Common myeloid progenitor, CD34-positive (primary cell): ENCODE measurements around the gene SCAMP5.

Experiments
- CTCF ChIA-PET: fragments of 350-600 bp; sonication (Branson Sonifier 250); formaldehyde crosslinking; loops from one replicate; lab custom pipeline; 2021; ENCODE audit warnings: antibody characterized with exemption; lab: Charles Lee
- POLR2A ChIA-PET: fragments of 350-600 bp; sonication (Branson Sonifier 250); formaldehyde crosslinking; loops from one replicate; lab custom pipeline; 2021; ENCODE audit warnings: antibody characterized with exemption; lab: Charles Lee
- DNase-seq, 3 donors: peaks; one replicate each; pipeline versions ENCODE4 v3.0.0 to v3.0.0-alpha.2; 2013
- H3K27ac ChIP-seq, 2 experiments: 1 replicate in 1 of 2; 2 replicates in 1 of 2; pipeline ENCODE4 v1.7.0; 2013; ENCODE audit warnings: inconsistent platforms in 2 of 2, low read length in 2 of 2, mild to moderate bottlenecking in 2 of 2, low read depth in 1 of 2, moderate library complexity in 1 of 2; ENCODE audit not compliant: severe bottlenecking in 2 of 2, insufficient read depth in 1 of 2, poor library complexity in 1 of 2
- H3K27me3 ChIP-seq, 5 experiments: replicated peaks in 2 of 5; 1 replicate in 3 of 5; 2 replicates in 2 of 5; pipeline versions ENCODE4 v1.6.1 to v1.7.0; 2013; ENCODE audit warnings: low read length in 4 of 5, mild to moderate bottlenecking in 2 of 5, moderate library complexity in 2 of 5, inconsistent platforms in 1 of 5; ENCODE audit not compliant: insufficient read depth in 5 of 5, control insufficient read depth in 4 of 5
- H3K36me3 ChIP-seq, 4 experiments: 1 replicate in 2 of 4; 2 replicates in 2 of 4; pipeline versions ENCODE4 v1.6.1 to v1.7.0; 2013; ENCODE audit warnings: low read length in 3 of 4, control low read depth in 1 of 4, mild to moderate bottlenecking in 1 of 4; ENCODE audit not compliant: control insufficient read depth in 4 of 4, insufficient read depth in 4 of 4
- H3K4me1 ChIP-seq, 4 experiments: 1 replicate in 3 of 4; 2 replicates in 1 of 4; pipeline versions ENCODE4 v1.6.1 to v1.7.1; 2013; ENCODE audit warnings: low read length in 3 of 4, mild to moderate bottlenecking in 3 of 4, control low read depth in 1 of 4, inconsistent platforms in 1 of 4, moderate library complexity in 1 of 4; ENCODE audit not compliant: control insufficient read depth in 4 of 4, insufficient read depth in 4 of 4; ENCODE audit errors: control extremely low read depth in 1 of 4
- H3K4me3 ChIP-seq, 7 experiments: 1 replicate in 4 of 7; 2 replicates in 3 of 7; pipeline versions ENCODE4 v1.5.1 to v1.7.0; 2013; ENCODE audit warnings: mild to moderate bottlenecking in 7 of 7, low read length in 6 of 7, moderate library complexity in 6 of 7, inconsistent platforms in 2 of 7, low read depth in 2 of 7, control low read depth in 1 of 7; ENCODE audit not compliant: insufficient read depth in 4 of 7, control insufficient read depth in 1 of 7; ENCODE audit errors: extremely low read depth in 1 of 7
- H3K9me3 ChIP-seq, 5 experiments: 1 replicate in 4 of 5; 2 replicates in 1 of 5; pipeline versions ENCODE4 v1.6.1 to v1.7.1; 2013; ENCODE audit warnings: low read length in 4 of 5, mild to moderate bottlenecking in 2 of 5, inconsistent platforms in 1 of 5, low read depth in 1 of 5, moderate library complexity in 1 of 5; ENCODE audit not compliant: control insufficient read depth in 4 of 5, insufficient read depth in 2 of 5; ENCODE audit errors: control extremely low read depth in 1 of 5
- WGBS: methylation state at CpG from one replicate; pipeline ENCODE4 v1.1.5; 2013; ENCODE audit not compliant: insufficient coverage; 5-methylcytosine and 5-hydroxymethylcytosine counted together

The SCAMP5 gene

GRCh38 chr15:74989527-74989926, 5.8 kb upstream of the SCAMP5 start:
- ChIA-PET POLR2A (interaction anchor here (0.7 kb wide), 1 partner anchor 18 kb away, joined by 3 read pairs; no protein-coding TSS in a partner anchor), CTCF (interaction anchor here (1.0 to 2.0 kb wide), 4 partner anchors 12 to 357 kb away, joined by 3 to 7 read pairs (median 4); partner anchors contain the start of gene RPP25)
- Histone ChIP-seq H3K4me1 (no peaks in the 10 kb centered on the region), H3K27me3 (peaks cover 0 to 8% (median 0%) of the 10 kb centered on the region in 5 experiments), H3K9me3 (no peaks in the 10 kb centered on the region), H3K27ac (no peak overlapping the region), H3K4me3 (no peak overlapping the region), H3K36me3 (no peaks in the 10 kb centered on the region)
- no peak for DNase-seq

- POLR2A ChIA-PET: interaction anchor here (0.6 kb wide), 1 partner anchor 17 kb away, joined by 3 read pairs; no protein-coding TSS in a partner anchor
- H3K9me3 ChIP-seq: no peaks in the 10 kb centered on the region
- no peak overlapping the region for H3K27ac ChIP-seq
- no peak for DNase-seq
- H3K4me1 ChIP-seq: peaks cover 0 to 20% (median 17%) of the 10 kb centered on the region in 4 experiments
- 18% methylated on average over 1 of the region's 1 CpG for WGBS
- peaks cover 0 to 5% (median 3%) of the 10 kb centered on the region in 5 experiments for H3K27me3 ChIP-seq
- H3K36me3 ChIP-seq: no peaks in the 10 kb centered on the region
- no peak overlapping the region for H3K4me3 ChIP-seq
- CTCF ChIA-PET: no interaction called here
Observed at GRCh38 chr15:74992619-74993018, 2.7 kb upstream of the SCAMP5 start.

GRCh38 chr15:74994236-74994635, 1.1 kb upstream of the SCAMP5 start:
- CTCF ChIA-PET: no interaction called here
- H3K27me3 ChIP-seq: peaks cover 0 to 5% (median 3%) of the 10 kb centered on the region in 5 experiments
- no peaks in the 10 kb centered on the region for H3K9me3 ChIP-seq
- POLR2A ChIA-PET: no interaction called here
- DNase-seq: no peak
- H3K36me3 ChIP-seq: no peaks in the 10 kb centered on the region
- WGBS: 73% methylated on average over 2 of the region's 2 CpGs
- H3K4me3 ChIP-seq: no peak overlapping the region
- H3K27ac ChIP-seq: no peak overlapping the region
- H3K4me1 ChIP-seq: peaks cover 0 to 20% (median 18%) of the 10 kb centered on the region in 4 experiments

- Histone ChIP-seq H3K9me3 (no peaks in the 10 kb centered on the region), H3K27ac (no peak overlapping the region), H3K4me1 (peaks cover 0 to 20% (median 18%) of the 10 kb centered on the region in 4 experiments), H3K36me3 (no peaks in the 10 kb centered on the region), H3K27me3 (peaks cover 0 to 5% (median 3%) of the 10 kb centered on the region in 5 experiments), H3K4me3 (peak overlapping the region in 2 of 7 experiments; percentile 72 to 77)
- WGBS: 63% methylated on average over 5 of the region's 5 CpGs
- POLR2A ChIA-PET: interaction anchor here (1.3 kb wide), 1 partner anchor 27 kb away, joined by 3 read pairs; no protein-coding TSS in a partner anchor
- CTCF ChIA-PET: interaction anchor here (1.0 to 2.2 kb wide), 4 partner anchors 9 to 217 kb away, joined by 3 to 11 read pairs (median 4); no protein-coding TSS in a partner anchor
- DNase-seq: no peak
Observed at GRCh38 chr15:74994685-74995084, 678 bp upstream of the SCAMP5 start.

- DNase-seq: peak in 2 of 3 donors; percentile 26 to 40
- CTCF ChIA-PET: interaction anchor here (0.6 to 2.2 kb wide), 6 partner anchors 10 to 218 kb away, joined by 3 to 11 read pairs (median 4); no protein-coding TSS in a partner anchor
- peak overlapping the region in 1 of 2 experiments; percentile 34 for H3K27ac ChIP-seq
- H3K4me1 ChIP-seq: peaks cover 0 to 20% (median 18%) of the 10 kb centered on the region in 4 experiments
- WGBS: 16% methylated on average over 35 of the region's 42 CpGs
- H3K36me3 ChIP-seq: no peaks in the 10 kb centered on the region
- H3K4me3 ChIP-seq: peak overlapping the region; percentile 59 to 89 (median 77)
- peaks cover 0 to 5% (median 3%) of the 10 kb centered on the region in 5 experiments for H3K27me3 ChIP-seq
- no peaks in the 10 kb centered on the region for H3K9me3 ChIP-seq
- POLR2A ChIA-PET: interaction anchor here (0.6 to 1.3 kb wide), 4 partner anchors 25 to 834 kb away, joined by 3 to 4 read pairs (median 3); no protein-coding TSS in a partner anchor
Observed at GRCh38 chr15:74995779-74996765, 709 bp downstream of the SCAMP5 start.

- peaks cover 0 to 20% (median 18%) of the 10 kb centered on the region in 4 experiments for H3K4me1 ChIP-seq
Observed at GRCh38 chr15:74997141-74997540, 1.8 kb downstream of the SCAMP5 start.

More at GRCh38 chr15:74997141-74997540, 1.8 kb downstream of the SCAMP5 start:
- no peak for DNase-seq
- Histone ChIP-seq H3K27me3 (peaks cover 0 to 3% (median 3%) of the 10 kb centered on the region in 5 experiments), H3K4me3 (no peak overlapping the region), H3K27ac (no peak overlapping the region), H3K9me3 (no peaks in the 10 kb centered on the region), H3K36me3 (peaks cover 0 to 2% (median 0%) of the 10 kb centered on the region in 4 experiments)
- ChIA-PET CTCF (interaction anchor here (1.7 kb wide), 1 partner anchor 30 kb away, joined by 5 read pairs; no protein-coding TSS in a partner anchor), POLR2A (no interaction called here)
- WGBS: 100% methylated on average over 2 of the region's 4 CpGs
